ENCODE data around the gene C6.

DNA sequence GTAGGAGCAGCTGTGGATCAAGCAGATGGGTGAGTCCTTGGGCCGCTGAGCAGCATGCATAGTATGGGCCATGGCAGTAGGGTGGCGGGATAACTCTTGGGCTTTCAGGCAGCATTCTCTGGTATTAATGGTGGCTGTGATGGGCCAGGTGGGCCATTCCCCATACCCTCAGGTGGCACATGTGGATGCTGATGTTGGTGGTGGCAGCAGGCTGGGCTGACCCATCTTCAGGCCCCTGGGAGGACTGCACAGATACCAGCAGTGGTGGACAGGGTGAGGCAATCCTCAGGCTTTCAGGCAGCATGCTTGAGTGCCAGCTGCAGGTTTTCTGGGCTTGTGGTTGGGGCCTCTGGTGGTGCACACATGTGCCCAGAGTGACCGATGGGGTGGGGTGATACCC lies 27.1 kb upstream of the C6 start:
- TF ChIP-seq, protein P1, sequence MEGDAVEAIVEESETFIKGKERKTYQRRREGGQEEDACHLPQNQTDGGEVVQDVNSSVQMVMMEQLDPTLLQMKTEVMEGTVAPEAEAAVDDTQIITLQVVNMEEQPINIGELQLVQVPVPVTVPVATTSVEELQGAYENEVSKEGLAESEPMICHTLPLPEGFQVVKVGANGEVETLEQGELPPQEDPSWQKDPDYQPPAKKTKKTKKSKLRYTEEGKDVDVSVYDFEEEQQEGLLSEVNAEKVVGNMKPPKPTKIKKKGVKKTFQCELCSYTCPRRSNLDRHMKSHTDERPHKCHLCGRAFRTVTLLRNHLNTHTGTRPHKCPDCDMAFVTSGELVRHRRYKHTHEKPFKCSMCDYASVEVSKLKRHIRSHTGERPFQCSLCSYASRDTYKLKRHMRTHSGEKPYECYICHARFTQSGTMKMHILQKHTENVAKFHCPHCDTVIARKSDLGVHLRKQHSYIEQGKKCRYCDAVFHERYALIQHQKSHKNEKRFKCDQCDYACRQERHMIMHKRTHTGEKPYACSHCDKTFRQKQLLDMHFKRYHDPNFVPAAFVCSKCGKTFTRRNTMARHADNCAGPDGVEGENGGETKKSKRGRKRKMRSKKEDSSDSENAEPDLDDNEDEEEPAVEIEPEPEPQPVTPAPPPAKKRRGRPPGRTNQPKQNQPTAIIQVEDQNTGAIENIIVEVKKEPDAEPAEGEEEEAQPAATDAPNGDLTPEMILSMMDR (optimal IDR thresholded peaks at IDR 0.05 in 1 of 3, IDR thresholded peaks at IDR 0.05 in 1 of 3, conservative IDR thresholded peaks at IDR 0.05 in 1 of 3; ENCODE audit: extremely low read depth in 1 of 3, insufficient read depth in 2 of 3, low read length in 3 of 3) = no peak
- TF ChIP-seq EZH2 (IDR thresholded peaks at IDR 0.05; ENCODE audit: low read length) = no peak

Data from keratinocyte (primary cell).